BJ (cell line): ENCODE results near the gene OTUD7B. TPM values are rescaled to one million over a fixed set of nuclear protein-coding genes. Genes with fewer than 3 reads are reported as not detected.

Experiments
- CTCF ChIA-PET: fragments of 350-600 bp; formaldehyde crosslinking; extraction: SDS; loops from one replicate; lab custom pipeline; 2021; ENCODE audit warnings: antibody characterized with exemption, inconsistent platforms; lab: Yijun Ruan, JAX
- POLR2A ChIA-PET: fragments of 300-600 bp; sonication (Branson Sonifier 250); formaldehyde crosslinking; extraction: SDS; loops from one replicate; lab custom pipeline; 2021; ENCODE audit warnings: antibody characterized with exemption; lab: Charles Lee
- DNase-seq: peaks from one replicate; pipeline ENCODE4 v3.0.0-alpha.2; 2011; ENCODE audit warnings: low read depth
- H3K27me3 ChIP-seq: 2 replicates; pipeline ENCODE4 v1.6.0; 2011; ENCODE audit warnings: low read length; ENCODE audit not compliant: control insufficient read depth, insufficient read depth
- H3K36me3 ChIP-seq: 2 replicates; pipeline ENCODE4 v1.5.1; 2011; ENCODE audit warnings: low read length; ENCODE audit not compliant: control insufficient read depth, insufficient read depth
- H3K4me3 ChIP-seq: 2 replicates; pipeline ENCODE4 v1.5.1; 2011; ENCODE audit warnings: low read depth, mild to moderate bottlenecking, control low read depth, low read length
- polyA plus RNA-seq: library from polyadenylated mRNA; depleted of rRNA; stranded (reverse); fragments of >200 nt; gene quantifications from 2 replicates; pipeline ENCODE4 v1.2.3, GENCODE V29; 2011
- TF ChIP-seq, protein P1 (sequence below): IDR thresholded peaks from 2 replicates; pipeline ENCODE4 v1.5.1; 2011; ENCODE audit warnings: low read depth, mild to moderate bottlenecking, control low read depth, inconsistent platforms, low read length, moderate library complexity; ENCODE audit not compliant: insufficient read depth

OTUD7B gene
- polyA plus RNA-seq, 1 experiment = 10.1 TPM

DNA sequence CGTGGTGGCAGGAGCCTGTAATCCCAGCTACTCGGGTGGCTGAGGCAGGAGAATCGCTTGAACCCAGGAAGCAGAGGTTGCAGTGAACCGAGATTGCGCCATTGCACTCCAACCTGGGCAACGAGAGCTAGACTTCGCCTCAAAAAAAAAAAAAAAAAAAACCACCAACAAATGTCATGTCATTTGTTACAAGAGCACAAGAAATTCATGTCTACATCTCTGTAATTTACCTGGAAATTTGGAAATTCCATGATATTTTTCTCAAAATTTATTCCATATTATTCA, 40.5 kb upstream of the OTUD7B start:
- TF ChIP-seq, protein P1, sequence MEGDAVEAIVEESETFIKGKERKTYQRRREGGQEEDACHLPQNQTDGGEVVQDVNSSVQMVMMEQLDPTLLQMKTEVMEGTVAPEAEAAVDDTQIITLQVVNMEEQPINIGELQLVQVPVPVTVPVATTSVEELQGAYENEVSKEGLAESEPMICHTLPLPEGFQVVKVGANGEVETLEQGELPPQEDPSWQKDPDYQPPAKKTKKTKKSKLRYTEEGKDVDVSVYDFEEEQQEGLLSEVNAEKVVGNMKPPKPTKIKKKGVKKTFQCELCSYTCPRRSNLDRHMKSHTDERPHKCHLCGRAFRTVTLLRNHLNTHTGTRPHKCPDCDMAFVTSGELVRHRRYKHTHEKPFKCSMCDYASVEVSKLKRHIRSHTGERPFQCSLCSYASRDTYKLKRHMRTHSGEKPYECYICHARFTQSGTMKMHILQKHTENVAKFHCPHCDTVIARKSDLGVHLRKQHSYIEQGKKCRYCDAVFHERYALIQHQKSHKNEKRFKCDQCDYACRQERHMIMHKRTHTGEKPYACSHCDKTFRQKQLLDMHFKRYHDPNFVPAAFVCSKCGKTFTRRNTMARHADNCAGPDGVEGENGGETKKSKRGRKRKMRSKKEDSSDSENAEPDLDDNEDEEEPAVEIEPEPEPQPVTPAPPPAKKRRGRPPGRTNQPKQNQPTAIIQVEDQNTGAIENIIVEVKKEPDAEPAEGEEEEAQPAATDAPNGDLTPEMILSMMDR = no peak
- DNase-seq = no peak
- Histone ChIP-seq H3K4me3 (no peak overlapping the region), H3K36me3 (no peaks in the 10 kb centered on the region), H3K27me3 (no peaks in the 10 kb centered on the region)
- CTCF ChIA-PET = interaction anchor here (1.0 to 4.5 kb wide), 7 partner anchors 9 to 118 kb away, joined by 3 to 44 read pairs (median 4); no protein-coding TSS in a partner anchor
- POLR2A ChIA-PET = no interaction called here

- Histone ChIP-seq H3K4me3 (no peak overlapping the region), H3K36me3 (no peaks in the 10 kb centered on the region), H3K27me3 (no peaks in the 10 kb centered on the region)
- ChIA-PET POLR2A (interaction anchor here (0.7 kb wide), 1 partner anchor 162 kb away, joined by 4 read pairs; a partner anchor contains a TSS), CTCF (interaction anchor here (0.8 to 4.5 kb wide), 5 partner anchors 39 to 102 kb away, joined by 4 to 44 read pairs (median 6); partner anchors contain the start of gene OTUD7B)
- no peak for DNase-seq
- TF ChIP-seq, protein P1 = no peak
Observed at GRCh38 chr1:150049926-150050325, 39.4 kb upstream of the OTUD7B start.

DNA sequence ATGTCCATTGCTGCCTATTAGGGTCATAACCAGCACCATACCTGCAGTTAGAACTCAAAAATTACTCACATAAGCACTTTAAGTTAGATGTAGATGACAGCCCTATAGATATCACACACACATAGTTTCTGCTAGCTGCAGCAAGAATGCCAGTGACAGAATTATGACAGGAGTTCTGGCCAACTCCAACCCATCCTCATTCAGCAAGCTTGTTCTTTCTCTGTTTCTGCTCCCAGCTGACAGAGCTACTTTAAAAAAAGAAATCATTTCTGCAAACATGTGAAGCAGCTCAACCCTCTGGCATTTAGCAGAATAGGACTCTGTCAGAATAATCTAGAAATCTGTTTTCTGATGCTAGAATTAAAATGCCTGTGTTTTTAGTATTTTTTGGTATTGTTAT, 23.8 kb upstream of the OTUD7B start:
- Histone ChIP-seq H3K4me3 (no peak overlapping the region), H3K27me3 (no peaks in the 10 kb centered on the region), H3K36me3 (no peaks in the 10 kb centered on the region)
- POLR2A ChIA-PET = no interaction called here
- CTCF ChIA-PET = interaction anchor here (1.3 kb wide), 1 partner anchor 72 kb away, joined by 3 read pairs; no protein-coding TSS in a partner anchor
- TF ChIP-seq, protein P1 = no peak
- no peak for DNase-seq

GRCh38 chr1:150028322-150028721, 17.8 kb upstream of the OTUD7B start:
- CTCF ChIA-PET = no interaction called here

DNA sequence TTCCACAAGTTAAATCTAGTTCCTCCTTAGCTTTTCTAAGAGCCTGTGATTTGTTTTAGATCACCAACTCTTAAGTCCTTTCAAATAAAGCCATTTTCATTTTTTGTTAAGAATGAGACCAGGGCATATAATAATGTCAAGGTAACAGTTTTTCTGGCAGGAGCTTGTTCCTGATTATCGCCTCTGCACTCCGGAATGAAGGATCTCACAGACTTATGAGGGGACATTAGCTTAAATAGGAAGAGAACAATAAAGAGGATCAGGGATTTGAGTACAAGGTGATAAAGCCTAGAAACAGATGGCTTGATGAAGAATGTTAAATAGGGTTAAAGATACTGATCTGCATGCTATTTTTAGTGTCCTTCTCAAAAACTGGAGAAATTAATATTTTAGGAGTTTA, 13.6 kb upstream of the OTUD7B start:
- TF ChIP-seq, protein P1 = no peak
- Histone ChIP-seq H3K4me3 (no peak overlapping the region), H3K36me3 (no peaks in the 10 kb centered on the region), H3K27me3 (no peaks in the 10 kb centered on the region)
- no peak for DNase-seq
- ChIA-PET CTCF (no interaction called here), POLR2A (no interaction called here)

More at GRCh38 chr1:150028322-150028721, 17.8 kb upstream of the OTUD7B start:
- H3K36me3 ChIP-seq = no peaks in the 10 kb centered on the region
- no peaks in the 10 kb centered on the region for H3K27me3 ChIP-seq
- H3K4me3 ChIP-seq = no peak overlapping the region
- DNase-seq = no peak
- POLR2A ChIA-PET = no interaction called here
- TF ChIP-seq, protein P1 = no peak
